T-helper 17 cell (primary cell): ENCODE results near the gene HPS1. TPM values are rescaled to one million over a fixed set of nuclear protein-coding genes. Genes with fewer than 3 reads are reported as not detected.

ENCODE experiments used
- ATAC-seq: fragments of 150-1000 bp; cut with Tn5 transposase; 2 replicates; pipeline ENCODE4 v1.10.0; 2021; ENCODE audit warnings: mild to moderate bottlenecking, moderate library complexity
- DNase-seq, 3 donors: peaks; one replicate each; pipeline versions ENCODE4 v3.0.0 to v3.0.0-alpha.2; 2020 to 2021
- H3K9me3 ChIP-seq: one replicate; pipeline ENCODE4 v1.7.0; 2013; ENCODE audit warnings: low read length, mild to moderate bottlenecking; ENCODE audit not compliant: control insufficient read depth, poor library complexity, severe bottlenecking
- H3K27ac Mint-ChIP-seq: one replicate; pipeline ENCODE4 v1.8.0; 2022; ENCODE audit warnings: mild to moderate bottlenecking, moderate library complexity, mixed read lengths
- H3K27me3 Mint-ChIP-seq: one replicate; pipeline ENCODE4 v1.8.0; 2022; ENCODE audit warnings: mixed read lengths
- H3K36me3 Mint-ChIP-seq: one replicate; pipeline ENCODE4 v1.8.0; 2022; ENCODE audit warnings: low read depth, mixed read lengths
- H3K4me1 Mint-ChIP-seq: one replicate; pipeline ENCODE4 v1.8.0; 2022; ENCODE audit warnings: mild to moderate bottlenecking, mixed read lengths
- H3K4me3 Mint-ChIP-seq: one replicate; pipeline ENCODE4 v1.8.0; 2022; ENCODE audit warnings: mild to moderate bottlenecking, moderate library complexity, mixed read lengths
- total RNA-seq, 4 donors: library from RNA in 2 of 4; stranded (reverse) in 2 of 4; gene quantifications; one replicate each; pipeline ENCODE4 v1.2.3 and lab custom pipeline; 2022 to 2026

Gene HPS1
- total RNA-seq, 2 donors from 2014 or later = 76.5 to 79.3 TPM

GRCh38 chr10:98458809-98459784 lies 12.4 kb upstream of the HPS1 start:
- DNase-seq (no peak), ATAC-seq (no peak)
- Mint-ChIP-seq H3K27ac (no peak overlapping the region), H3K36me3 (peaks cover 10% of the 10 kb centered on the region), H3K27me3 (peaks cover 57% of the 10 kb centered on the region), H3K4me3 (no peak overlapping the region), H3K4me1 (peaks cover 4% of the 10 kb centered on the region)
- H3K9me3 ChIP-seq = no peaks in the 10 kb centered on the region

- Mint-ChIP-seq H3K27me3 (peaks cover 58% of the 10 kb centered on the region), H3K27ac (no peak overlapping the region), H3K36me3 (peaks cover 7% of the 10 kb centered on the region), H3K4me1 (peaks cover 4% of the 10 kb centered on the region), H3K4me3 (no peak overlapping the region)
- no peaks in the 10 kb centered on the region for H3K9me3 ChIP-seq
- DNase-seq (no peak), ATAC-seq (no peak)
Observed at GRCh38 chr10:98457721-98458120, 11.0 kb upstream of the HPS1 start.

GRCh38 chr10:98456686-98457482 lies 10.1 kb upstream of the HPS1 start:
- no peak overlapping the region for H3K27ac Mint-ChIP-seq
- DNase-seq (no peak), ATAC-seq (no peak)
- peaks cover 4% of the 10 kb centered on the region for H3K4me1 Mint-ChIP-seq
- peaks cover 63% of the 10 kb centered on the region for H3K27me3 Mint-ChIP-seq
- H3K9me3 ChIP-seq = no peaks in the 10 kb centered on the region
- H3K4me3 Mint-ChIP-seq = no peak overlapping the region
- peaks cover 10% of the 10 kb centered on the region for H3K36me3 Mint-ChIP-seq

- DNase-seq (no peak), ATAC-seq (no peak)
- Mint-ChIP-seq H3K4me3 (no peak overlapping the region), H3K4me1 (peaks cover 4% of the 10 kb centered on the region), H3K36me3 (peaks cover 11% of the 10 kb centered on the region), H3K27ac (no peak overlapping the region), H3K27me3 (peaks cover 64% of the 10 kb centered on the region)
- H3K9me3 ChIP-seq = no peaks in the 10 kb centered on the region
Observed at GRCh38 chr10:98456043-98456570, 9.4 kb upstream of the HPS1 start.

- H3K36me3 Mint-ChIP-seq = peaks cover 14% of the 10 kb centered on the region
Observed at GRCh38 chr10:98453729-98454128, 7.0 kb upstream of the HPS1 start.

GRCh38 chr10:98450618-98451017 lies 3.9 kb upstream of the HPS1 start:
- Mint-ChIP-seq H3K4me3 (no peak overlapping the region), H3K36me3 (peaks cover 9% of the 10 kb centered on the region), H3K27ac (no peak overlapping the region), H3K4me1 (peaks cover 4% of the 10 kb centered on the region), H3K27me3 (peaks cover 23% of the 10 kb centered on the region)
- DNase-seq (no peak), ATAC-seq (no peak)
- no peaks in the 10 kb centered on the region for H3K9me3 ChIP-seq

More at GRCh38 chr10:98453729-98454128, 7.0 kb upstream of the HPS1 start:
- Mint-ChIP-seq H3K4me3 (no peak overlapping the region), H3K27ac (no peak overlapping the region), H3K4me1 (peaks cover 4% of the 10 kb centered on the region), H3K27me3 (peaks cover 53% of the 10 kb centered on the region)
- no peak for DNase-seq
- ATAC-seq = no peak
- H3K9me3 ChIP-seq = no peaks in the 10 kb centered on the region

GRCh38 chr10:98449287-98449686 lies 2.6 kb upstream of the HPS1 start:
- ATAC-seq (no peak), DNase-seq (no peak)
- no peaks in the 10 kb centered on the region for H3K9me3 ChIP-seq
- no peak overlapping the region for H3K27ac Mint-ChIP-seq
- H3K4me3 Mint-ChIP-seq = no peak overlapping the region
- peaks cover 13% of the 10 kb centered on the region for H3K4me1 Mint-ChIP-seq
- peaks cover 22% of the 10 kb centered on the region for H3K27me3 Mint-ChIP-seq
- H3K36me3 Mint-ChIP-seq = peaks cover 14% of the 10 kb centered on the region

- peaks cover 15% of the 10 kb centered on the region for H3K36me3 Mint-ChIP-seq
Observed at GRCh38 chr10:98446151-98446660, 529 bp downstream of the HPS1 start.

GRCh38 chr10:98445200-98445812 lies 1.4 kb downstream of the HPS1 start:
- Mint-ChIP-seq H3K27ac (peak overlapping the region; percentile 91), H3K4me3 (peak overlapping the region; percentile 91), H3K36me3 (peaks cover 15% of the 10 kb centered on the region), H3K4me1 (peaks cover 33% of the 10 kb centered on the region), H3K27me3 (no peaks in the 10 kb centered on the region)
- ATAC-seq (no peak), DNase-seq (no peak)
- H3K9me3 ChIP-seq = no peaks in the 10 kb centered on the region

More at GRCh38 chr10:98446151-98446660, 529 bp downstream of the HPS1 start:
- Mint-ChIP-seq H3K4me3 (peak overlapping the region; percentile 91), H3K27me3 (no peaks in the 10 kb centered on the region), H3K27ac (peak overlapping the region; percentile 91), H3K4me1 (peaks cover 33% of the 10 kb centered on the region)
- ATAC-seq (peak; percentile 55), DNase-seq (no peak)
- no peaks in the 10 kb centered on the region for H3K9me3 ChIP-seq

- H3K9me3 ChIP-seq = no peaks in the 10 kb centered on the region
- peak overlapping the region; percentile 91 for H3K4me3 Mint-ChIP-seq
- ATAC-seq (no peak), DNase-seq (no peak)
- no peaks in the 10 kb centered on the region for H3K27me3 Mint-ChIP-seq
- H3K27ac Mint-ChIP-seq = peak overlapping the region; percentile 91
- peaks cover 35% of the 10 kb centered on the region for H3K4me1 Mint-ChIP-seq
- peaks cover 14% of the 10 kb centered on the region for H3K36me3 Mint-ChIP-seq
Observed at GRCh38 chr10:98444314-98445006, 2.3 kb downstream of the HPS1 start.

- Mint-ChIP-seq H3K4me3 (no peak overlapping the region), H3K36me3 (peaks cover 24% of the 10 kb centered on the region), H3K27ac (peak overlapping the region; percentile 22), H3K4me1 (peaks cover 35% of the 10 kb centered on the region), H3K27me3 (no peaks in the 10 kb centered on the region)
- DNase-seq = no peak
- ATAC-seq = no peak
- H3K9me3 ChIP-seq = no peaks in the 10 kb centered on the region
Observed at GRCh38 chr10:98438715-98439114, 8.0 kb downstream of the HPS1 start.

- no peaks in the 10 kb centered on the region for H3K9me3 ChIP-seq
- Mint-ChIP-seq H3K4me3 (no peak overlapping the region), H3K36me3 (peaks cover 23% of the 10 kb centered on the region), H3K4me1 (peaks cover 18% of the 10 kb centered on the region), H3K27ac (no peak overlapping the region), H3K27me3 (no peaks in the 10 kb centered on the region)
- DNase-seq (no peak), ATAC-seq (no peak)
Observed at GRCh38 chr10:98436704-98437103, 10.0 kb downstream of the HPS1 start.
